GM12892 (cell line): ENCODE results near the gene LRCH1.

Experiments used
- DNase-seq: peaks from one replicate; pipeline ENCODE4 v3.0.0; 2011; ENCODE audit not compliant: insufficient read length
- FAIRE-seq: peaks from 2 replicates; lab custom pipeline; 2011; peaks lifted over from hg19 to GRCh38; lab: Jason Lieb, UNC
- POLR2A ChIP-seq: IDR thresholded peaks from 2 replicates; pipeline ENCODE4 v1.6.1; 2011; ENCODE audit warnings: low read depth, low read length, control low read depth
- POLR2AphosphoS5 ChIP-seq: IDR thresholded peaks from 2 replicates; pipeline ENCODE4 v1.6.1; 2011; ENCODE audit warnings: low read depth, low read length, control low read depth
- TAF1 ChIP-seq: IDR thresholded peaks from 2 replicates; pipeline ENCODE4 v1.6.1; 2011; ENCODE audit warnings: low read depth, mild to moderate bottlenecking, control low read depth, low read length, borderline replicate concordance

LRCH1 gene

GRCh38 chr13:46613409-46614049 lies 60.6 kb downstream of the LRCH1 start:
- DNase-seq (no peak), FAIRE-seq (no peak)
- TF ChIP-seq TAF1 (no peak), POLR2A (no peak), POLR2AphosphoS5 (no peak)

DNA sequence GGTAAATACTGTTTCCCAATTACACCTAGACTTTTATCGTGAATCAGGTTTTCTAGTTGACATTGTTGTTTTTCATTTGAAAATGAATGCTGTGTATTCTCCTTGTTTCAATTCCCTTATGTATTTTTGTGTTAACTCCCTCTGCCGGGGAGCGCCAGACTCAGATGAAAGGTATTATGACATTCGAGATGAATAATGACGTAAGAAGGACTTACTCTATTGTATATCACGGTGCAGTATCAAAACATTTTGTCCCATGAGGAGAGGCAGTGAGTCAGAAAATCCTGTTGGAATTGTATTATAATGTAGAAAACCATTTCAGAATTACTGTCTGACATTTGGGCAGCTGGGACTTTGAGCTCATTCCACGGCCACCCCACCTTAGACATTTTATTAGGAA lies 61.6 kb downstream of the LRCH1 start:
- DNase-seq (no peak), FAIRE-seq (no peak)
- TF ChIP-seq TAF1 = no peak
- TF ChIP-seq POLR2AphosphoS5 = no peak
- no peak for TF ChIP-seq POLR2A

GRCh38 chr13:46615888-46616531 lies 63.0 kb downstream of the LRCH1 start:
- FAIRE-seq (no peak), DNase-seq (no peak)
- TF ChIP-seq POLR2A (no peak), POLR2AphosphoS5 (no peak), TAF1 (no peak)

- FAIRE-seq (peak; percentile 9), DNase-seq (no peak)
- no peak for TF ChIP-seq POLR2AphosphoS5
Observed at GRCh38 chr13:46617229-46617721, 64.3 kb downstream of the LRCH1 start.

DNA sequence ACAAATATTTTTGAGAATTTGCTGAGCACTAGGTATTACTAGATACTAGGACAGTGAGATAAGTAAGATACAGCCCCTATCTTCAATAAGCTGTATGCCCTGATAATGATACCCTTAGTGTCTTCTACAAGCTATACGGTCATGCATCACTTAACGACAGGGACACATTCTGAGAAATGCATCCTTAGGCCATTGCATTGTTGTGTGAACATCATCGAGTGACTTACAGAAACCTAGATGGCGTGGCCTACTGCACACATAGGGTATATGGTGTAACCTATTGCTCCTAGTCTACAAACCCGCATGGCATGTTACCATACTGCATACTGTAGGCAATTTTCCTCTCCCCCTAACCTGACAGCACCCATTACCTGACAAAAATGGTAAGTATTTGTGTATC lies 64.9 kb downstream of the LRCH1 start:
- FAIRE-seq = peak; percentile 48
- TF ChIP-seq TAF1 = no peak
- TF ChIP-seq POLR2A = no peak
- TF ChIP-seq POLR2AphosphoS5 = no peak
- no peak for DNase-seq

- FAIRE-seq = no peak
- TF ChIP-seq POLR2AphosphoS5 (no peak), POLR2A (no peak), TAF1 (no peak)
- DNase-seq = no peak
Observed at GRCh38 chr13:46618694-46619254, 65.8 kb downstream of the LRCH1 start.

- FAIRE-seq = peak; percentile 17
- TF ChIP-seq TAF1 (no peak), POLR2AphosphoS5 (no peak), POLR2A (no peak)
- DNase-seq = no peak
Observed at GRCh38 chr13:46620029-46620428, 67.1 kb downstream of the LRCH1 start.

DNA sequence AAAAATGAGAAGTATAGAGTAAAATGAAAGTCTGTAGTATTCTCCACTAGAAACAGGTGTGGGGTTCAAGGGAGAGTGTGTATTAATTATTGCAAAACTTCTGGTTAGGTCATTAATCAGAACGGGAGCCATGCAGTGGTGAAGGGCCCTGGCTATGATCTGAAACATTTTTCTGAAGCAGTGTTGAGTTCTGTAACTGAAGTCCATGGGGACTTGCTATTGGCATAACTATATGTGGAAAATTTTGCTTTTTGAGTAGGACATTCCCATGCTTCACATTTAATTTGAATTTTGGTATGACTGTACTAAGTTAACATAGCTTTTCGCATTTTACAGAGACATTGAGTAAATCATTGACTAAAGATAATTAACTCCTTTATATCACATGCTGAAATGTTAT lies 67.5 kb downstream of the LRCH1 start:
- no peak for TF ChIP-seq TAF1
- FAIRE-seq (peak; percentile 33), DNase-seq (no peak)

GRCh38 chr13:46621133-46621532 lies 68.2 kb downstream of the LRCH1 start:
- DNase-seq (no peak), FAIRE-seq (peak; percentile 46)
- no peak for TF ChIP-seq TAF1
- TF ChIP-seq POLR2AphosphoS5 = no peak
- TF ChIP-seq POLR2A = no peak

GRCh38 chr13:46621792-46622629 lies 69.0 kb downstream of the LRCH1 start:
- DNase-seq (no peak), FAIRE-seq (peak; percentile 9)

GRCh38 chr13:46622630-46623256 lies 69.8 kb downstream of the LRCH1 start:
- FAIRE-seq = peak; percentile 78
- TF ChIP-seq POLR2AphosphoS5 = no peak
- no peak for TF ChIP-seq TAF1
- no peak for TF ChIP-seq POLR2A
- DNase-seq = no peak

More at GRCh38 chr13:46621792-46622629, 69.0 kb downstream of the LRCH1 start:
- TF ChIP-seq POLR2A (no peak), TAF1 (no peak), POLR2AphosphoS5 (no peak)

- TF ChIP-seq TAF1 = no peak
- TF ChIP-seq POLR2A = no peak
- TF ChIP-seq POLR2AphosphoS5 = no peak
- FAIRE-seq (no peak), DNase-seq (no peak)
Observed at GRCh38 chr13:46624353-46624752, 71.4 kb downstream of the LRCH1 start.
